Peyer's patch (tissue), 4 donors: Measurements from ENCODE around the gene PDPK1.
"Not testable (repeated sequence)": the region's sequence is repeated elsewhere in the genome, so short reads cannot be mapped to it uniquely, and the experiment has no call there.

Source experiments
- CTCF ChIP-seq, 6 experiments: fragments of 450-650 bp in 4 of 6; fragments of 200-600 bp in 2 of 6; sonication (generic) in 1 of 6; IDR thresholded peaks; one replicate each; pipeline ENCODE4 v1.5.1; 2017 to 2019; ENCODE audit warnings: antibody characterized with exemption in 6 of 6, mild to moderate bottlenecking in 3 of 6, moderate library complexity in 1 of 6
- POLR2A ChIP-seq, 2 donors: fragments of 450-650 bp; IDR thresholded peaks; one replicate each; pipeline ENCODE4 v1.5.1; 2017; ENCODE audit warnings: antibody characterized with exemption in 2 of 2, mild to moderate bottlenecking in 2 of 2, moderate library complexity in 2 of 2

- TF ChIP-seq CTCF, POLR2A (IDR thresholded peaks at IDR 0.05): not testable (repeated sequence)
These were observed 75.4 kb downstream of the PDPK1 start for GRCh38 chr16:2613251-2613650.
